Prostate gland (tissue), 2 donors: ENCODE results near the gene SBK2.

ENCODE experiments used
- POLR2A ChIP-seq: fragments of 450-650 bp; IDR thresholded peaks from one replicate; pipeline ENCODE4 v1.6.1; 2016; ENCODE audit warnings: antibody characterized with exemption, mild to moderate bottlenecking
- POLR2AphosphoS5 ChIP-seq: sonication (generic); formaldehyde crosslinking; IDR thresholded peaks from one replicate; pipeline ENCODE4 v1.6.1; 2017; ENCODE audit warnings: antibody characterized with exemption
- TF ChIP-seq, protein P1 (sequence below), 4 experiments: fragments of 200-600 bp in 2 of 4; fragments of 450-650 bp in 2 of 4; sonication (generic) in 2 of 4; IDR thresholded peaks; 1 replicate in 3 of 4; 2 replicates in 1 of 4; pipeline ENCODE4 v1.5.1; 2016 to 2019; ENCODE audit warnings: antibody characterized with exemption in 4 of 4, mild to moderate bottlenecking in 2 of 4, moderate library complexity in 2 of 4

DNA sequence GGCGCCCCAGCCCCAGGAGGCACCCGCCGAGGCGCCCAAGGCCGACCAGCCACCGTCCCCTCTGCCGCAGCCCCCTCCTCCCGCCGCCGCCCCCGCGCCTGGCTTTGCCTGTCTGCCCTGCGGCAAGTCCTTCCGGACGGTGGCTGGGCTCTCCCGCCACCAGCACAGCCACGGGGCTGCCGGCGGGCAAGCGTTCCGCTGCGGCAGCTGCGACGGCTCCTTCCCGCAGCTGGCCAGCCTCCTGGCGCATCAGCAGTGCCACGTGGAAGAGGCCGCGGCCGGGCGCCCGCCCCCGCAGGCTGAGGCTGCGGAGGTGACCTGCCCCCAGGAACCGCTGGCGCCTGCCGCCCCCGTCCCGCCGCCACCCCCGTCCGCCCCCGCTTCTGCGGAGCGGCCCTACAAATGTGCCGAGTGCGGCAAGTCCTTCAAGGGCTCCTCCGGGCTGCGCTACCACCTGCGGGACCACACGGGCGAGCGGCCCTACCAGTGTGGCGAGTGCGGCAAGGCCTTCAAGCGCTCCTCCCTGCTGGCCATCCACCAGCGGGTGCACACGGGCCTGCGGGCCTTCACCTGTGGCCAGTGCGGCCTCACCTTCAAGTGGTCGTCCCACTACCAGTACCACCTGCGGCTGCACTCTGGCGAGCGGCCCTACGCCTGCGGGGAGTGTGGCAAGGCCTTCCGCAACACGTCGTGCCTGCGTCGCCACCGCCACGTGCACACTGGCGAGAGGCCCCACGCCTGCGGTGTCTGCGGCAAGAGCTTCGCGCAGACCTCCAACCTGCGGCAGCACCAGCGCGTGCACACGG lies 54.6 kb downstream of the SBK2 start:
- TF ChIP-seq, protein P1, sequence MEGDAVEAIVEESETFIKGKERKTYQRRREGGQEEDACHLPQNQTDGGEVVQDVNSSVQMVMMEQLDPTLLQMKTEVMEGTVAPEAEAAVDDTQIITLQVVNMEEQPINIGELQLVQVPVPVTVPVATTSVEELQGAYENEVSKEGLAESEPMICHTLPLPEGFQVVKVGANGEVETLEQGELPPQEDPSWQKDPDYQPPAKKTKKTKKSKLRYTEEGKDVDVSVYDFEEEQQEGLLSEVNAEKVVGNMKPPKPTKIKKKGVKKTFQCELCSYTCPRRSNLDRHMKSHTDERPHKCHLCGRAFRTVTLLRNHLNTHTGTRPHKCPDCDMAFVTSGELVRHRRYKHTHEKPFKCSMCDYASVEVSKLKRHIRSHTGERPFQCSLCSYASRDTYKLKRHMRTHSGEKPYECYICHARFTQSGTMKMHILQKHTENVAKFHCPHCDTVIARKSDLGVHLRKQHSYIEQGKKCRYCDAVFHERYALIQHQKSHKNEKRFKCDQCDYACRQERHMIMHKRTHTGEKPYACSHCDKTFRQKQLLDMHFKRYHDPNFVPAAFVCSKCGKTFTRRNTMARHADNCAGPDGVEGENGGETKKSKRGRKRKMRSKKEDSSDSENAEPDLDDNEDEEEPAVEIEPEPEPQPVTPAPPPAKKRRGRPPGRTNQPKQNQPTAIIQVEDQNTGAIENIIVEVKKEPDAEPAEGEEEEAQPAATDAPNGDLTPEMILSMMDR (IDR thresholded peaks at IDR 0.05) = no peak
- TF ChIP-seq POLR2A (no peak), POLR2AphosphoS5 (no peak)
